Mononuclear cell (primary cell): Measurements from ENCODE around the gene RPS6KA4. TPM values are rescaled to one million over a fixed set of nuclear protein-coding genes. Genes with fewer than 3 reads are reported as not detected.

ENCODE experiments used
- H3K27me3 ChIP-seq: 2 replicates; pipeline ENCODE4 v1.6.0; 2011; ENCODE audit warnings: low read length, control low read depth; ENCODE audit not compliant: insufficient read depth
- H3K4me1 ChIP-seq: 2 replicates; pipeline ENCODE4 v1.5.1; 2011; ENCODE audit warnings: mild to moderate bottlenecking, low read length, control low read depth; ENCODE audit not compliant: insufficient read depth
- H3K4me3 ChIP-seq: 2 replicates; pipeline ENCODE4 v1.5.1; 2011; ENCODE audit warnings: mild to moderate bottlenecking, low read length, moderate library complexity
- H3K9me3 ChIP-seq: 2 replicates; pipeline ENCODE4 v1.5.1; 2011; ENCODE audit warnings: low read depth, mild to moderate bottlenecking, control low read depth, low read length
- total RNA-seq: library from RNA; depleted of rRNA; stranded (reverse); fragments of >200 nt; gene quantifications from one replicate; pipeline ENCODE4 v1.2.3, GENCODE V29; 2012

Gene RPS6KA4
- total RNA-seq, 1 donor: 23.5 TPM

GRCh38 chr11:64352099-64352994 lies 6.6 kb upstream of the RPS6KA4 start:
- no peaks in the 10 kb centered on the region for H3K27me3 ChIP-seq
- H3K9me3 ChIP-seq: no peaks in the 10 kb centered on the region
- H3K4me3 ChIP-seq: no peak overlapping the region
- H3K4me1 ChIP-seq: peaks cover 2% of the 10 kb centered on the region

GRCh38 chr11:64352995-64353714 lies 5.8 kb upstream of the RPS6KA4 start:
- H3K27me3 ChIP-seq: no peaks in the 10 kb centered on the region
- peaks cover 10% of the 10 kb centered on the region for H3K4me1 ChIP-seq
- no peaks in the 10 kb centered on the region for H3K9me3 ChIP-seq
- no peak overlapping the region for H3K4me3 ChIP-seq

- no peaks in the 10 kb centered on the region for H3K27me3 ChIP-seq
- no peaks in the 10 kb centered on the region for H3K9me3 ChIP-seq
- peaks cover 17% of the 10 kb centered on the region for H3K4me1 ChIP-seq
- no peak overlapping the region for H3K4me3 ChIP-seq
Observed at GRCh38 chr11:64353715-64354506, 5.1 kb upstream of the RPS6KA4 start.

- peaks cover 29% of the 10 kb centered on the region for H3K4me1 ChIP-seq
- no peaks in the 10 kb centered on the region for H3K27me3 ChIP-seq
- H3K9me3 ChIP-seq: no peaks in the 10 kb centered on the region
- H3K4me3 ChIP-seq: no peak overlapping the region
Observed at GRCh38 chr11:64355078-64355940, 3.7 kb upstream of the RPS6KA4 start.

GRCh38 chr11:64356498-64357411 lies 2.2 kb upstream of the RPS6KA4 start:
- Histone ChIP-seq H3K27me3 (no peaks in the 10 kb centered on the region), H3K9me3 (no peaks in the 10 kb centered on the region), H3K4me3 (no peak overlapping the region), H3K4me1 (peaks cover 38% of the 10 kb centered on the region)

GRCh38 chr11:64357446-64357845 lies 1.5 kb upstream of the RPS6KA4 start:
- peaks cover 38% of the 10 kb centered on the region for H3K4me1 ChIP-seq
- no peaks in the 10 kb centered on the region for H3K9me3 ChIP-seq
- no peaks in the 10 kb centered on the region for H3K27me3 ChIP-seq
- no peak overlapping the region for H3K4me3 ChIP-seq

- Histone ChIP-seq H3K4me1 (peaks cover 38% of the 10 kb centered on the region), H3K4me3 (no peak overlapping the region), H3K9me3 (no peaks in the 10 kb centered on the region), H3K27me3 (no peaks in the 10 kb centered on the region)
Observed at GRCh38 chr11:64357904-64358535, 942 bp upstream of the RPS6KA4 start.

- H3K9me3 ChIP-seq: no peaks in the 10 kb centered on the region
- H3K27me3 ChIP-seq: no peaks in the 10 kb centered on the region
- H3K4me1 ChIP-seq: peaks cover 38% of the 10 kb centered on the region
- H3K4me3 ChIP-seq: peak overlapping the region; percentile 63
Observed at GRCh38 chr11:64358536-64358906, 441 bp upstream of the RPS6KA4 start.

GRCh38 chr11:64359712-64360445 lies 917 bp downstream of the RPS6KA4 start:
- H3K4me3 ChIP-seq: peak overlapping the region; percentile 63
- no peaks in the 10 kb centered on the region for H3K9me3 ChIP-seq
- H3K4me1 ChIP-seq: peaks cover 38% of the 10 kb centered on the region

GRCh38 chr11:64360448-64360921 lies 1.5 kb downstream of the RPS6KA4 start:
- peaks cover 38% of the 10 kb centered on the region for H3K4me1 ChIP-seq
- H3K27me3 ChIP-seq: no peaks in the 10 kb centered on the region
- H3K4me3 ChIP-seq: peak overlapping the region; percentile 63
- no peaks in the 10 kb centered on the region for H3K9me3 ChIP-seq

More at GRCh38 chr11:64359712-64360445, 917 bp downstream of the RPS6KA4 start:
- H3K27me3 ChIP-seq: no peaks in the 10 kb centered on the region

GRCh38 chr11:64361659-64362058 lies 2.7 kb downstream of the RPS6KA4 start:
- Histone ChIP-seq H3K27me3 (no peaks in the 10 kb centered on the region), H3K4me3 (no peak overlapping the region), H3K9me3 (no peaks in the 10 kb centered on the region), H3K4me1 (peaks cover 38% of the 10 kb centered on the region)

GRCh38 chr11:64362339-64362738 lies 3.4 kb downstream of the RPS6KA4 start:
- no peaks in the 10 kb centered on the region for H3K27me3 ChIP-seq
- no peaks in the 10 kb centered on the region for H3K9me3 ChIP-seq
- peaks cover 37% of the 10 kb centered on the region for H3K4me1 ChIP-seq
- H3K4me3 ChIP-seq: no peak overlapping the region
